Trophoblast cell (in vitro differentiated cells and primary cell): ENCODE data around the gene ZC3H14.

Source experiments
- DNase-seq, 2 donors: peaks; one replicate each; pipeline ENCODE4 v3.0.0-alpha.2; 2016
- H2AFZ ChIP-seq: 2 replicates; pipeline ENCODE4 v1.6.1; 2013; ENCODE audit warnings: low read length, moderate library complexity, mild to moderate bottlenecking; ENCODE audit not compliant: insufficient read depth, poor library complexity
- H2AK5ac ChIP-seq: 2 replicates; pipeline ENCODE4 v1.6.1; 2013; ENCODE audit warnings: mild to moderate bottlenecking, low read length
- H2BK120ac ChIP-seq: 2 replicates; pipeline ENCODE4 v1.6.1; 2013; ENCODE audit warnings: low read length, mild to moderate bottlenecking, moderate library complexity; ENCODE audit not compliant: insufficient read depth, poor library complexity
- H2BK12ac ChIP-seq: 2 replicates; pipeline ENCODE4 v1.6.1; 2013; ENCODE audit warnings: mild to moderate bottlenecking, low read length, moderate library complexity
- H2BK5ac ChIP-seq: 2 replicates; pipeline ENCODE4 v1.6.1; 2013; ENCODE audit warnings: low read length, low read depth, moderate library complexity, mild to moderate bottlenecking; ENCODE audit not compliant: poor library complexity
- H3K14ac ChIP-seq: 2 replicates; pipeline ENCODE4 v1.6.1; 2013; ENCODE audit warnings: mild to moderate bottlenecking, low read length
- H3K18ac ChIP-seq: 2 replicates; pipeline ENCODE4 v1.6.1; 2013; ENCODE audit warnings: mild to moderate bottlenecking, low read length
- H3K23ac ChIP-seq: 2 replicates; pipeline ENCODE4 v1.6.1; 2013; ENCODE audit warnings: low read length
- H3K27ac ChIP-seq: 2 replicates; pipeline ENCODE4 v1.5.1; 2013; ENCODE audit warnings: low read depth, mild to moderate bottlenecking, inconsistent platforms, low read length, moderate library complexity
- H3K27me3 ChIP-seq: 2 replicates; pipeline ENCODE4 v1.6.1; 2013; ENCODE audit warnings: inconsistent platforms, mild to moderate bottlenecking, low read length, moderate library complexity; ENCODE audit not compliant: insufficient read depth
- H3K36me3 ChIP-seq, 2 experiments: 1 replicate in 1 of 2; 2 replicates in 1 of 2; pipeline ENCODE4 v1.6.1; 2013; ENCODE audit warnings: low read length in 2 of 2, mild to moderate bottlenecking in 2 of 2, moderate library complexity in 1 of 2; ENCODE audit not compliant: insufficient read depth in 2 of 2, control insufficient read depth in 1 of 2
- H3K4ac ChIP-seq: 2 replicates; pipeline ENCODE4 v1.6.1; 2013; ENCODE audit warnings: low read depth, mild to moderate bottlenecking, low read length, moderate library complexity
- H3K4me1 ChIP-seq, 2 experiments: 1 replicate in 1 of 2; 2 replicates in 1 of 2; pipeline ENCODE4 v1.6.1; 2013; ENCODE audit warnings: low read length in 2 of 2, mild to moderate bottlenecking in 2 of 2, moderate library complexity in 1 of 2; ENCODE audit not compliant: insufficient read depth in 2 of 2, control insufficient read depth in 1 of 2
- H3K4me2 ChIP-seq: 2 replicates; pipeline ENCODE4 v1.6.1; 2013; ENCODE audit warnings: inconsistent platforms, mild to moderate bottlenecking, low read length, moderate library complexity
- H3K4me3 ChIP-seq: 2 replicates; pipeline ENCODE4 v1.5.1; 2013; ENCODE audit warnings: mild to moderate bottlenecking, low read depth, low read length, inconsistent platforms
- H3K79me1 ChIP-seq: one replicate; pipeline ENCODE4 v1.6.1; 2013; ENCODE audit warnings: low read length
- H3K79me2 ChIP-seq: 2 replicates; pipeline ENCODE4 v1.6.1; 2013; ENCODE audit warnings: low read length, mild to moderate bottlenecking; ENCODE audit not compliant: control insufficient read depth, insufficient read depth, poor library complexity
- H3K9ac ChIP-seq: 2 replicates; pipeline ENCODE4 v1.6.1; 2013; ENCODE audit warnings: mild to moderate bottlenecking, low read length
- H3K9me3 ChIP-seq: 2 replicates; pipeline ENCODE4 v1.6.1; 2013; ENCODE audit warnings: low read depth, mild to moderate bottlenecking, control low read depth, inconsistent platforms, low read length; ENCODE audit not compliant: insufficient read depth
- H4K12ac ChIP-seq: 2 replicates; pipeline ENCODE4 v1.6.1; 2013; ENCODE audit warnings: low read depth, mild to moderate bottlenecking, low read length, moderate library complexity
- H4K8ac ChIP-seq: 2 replicates; pipeline ENCODE4 v1.6.1; 2013; ENCODE audit warnings: low read depth, mild to moderate bottlenecking, low read length, moderate library complexity
- H4K91ac ChIP-seq: one replicate; pipeline ENCODE4 v1.6.1; 2013; ENCODE audit warnings: low read depth, mild to moderate bottlenecking, low read length, moderate library complexity
- WGBS: extraction: QIAGEN DNeasy Blood & Tissue Kit; methylation state at CpG from one replicate; pipeline ENCODE4 v1.1.7; 2013; ENCODE audit warnings: missing lambda C conversion rate; ENCODE audit not compliant: insufficient read length, insufficient coverage; ENCODE audit errors: extremely low coverage; 5-methylcytosine and 5-hydroxymethylcytosine counted together

The ZC3H14 gene

GRCh38 chr14:88562532-88562830, 356 bp upstream of the ZC3H14 start:
- Histone ChIP-seq H2AFZ (no peak overlapping the region), H3K14ac (no peak overlapping the region), H4K91ac (peak overlapping the region; percentile 29), H3K27me3 (no peaks in the 10 kb centered on the region), H3K9ac (peak overlapping the region; percentile 60), H3K79me2 (peaks cover 7% of the 10 kb centered on the region), H2BK120ac (no peak overlapping the region), H3K9me3 (no peaks in the 10 kb centered on the region), H2BK12ac (peak overlapping the region; percentile 5), H3K4me3 (peak overlapping the region; percentile 100), H2AK5ac (peak overlapping the region; percentile 7), H4K12ac (no peak overlapping the region), H3K4ac (no peak overlapping the region), H3K36me3 (peaks cover 0 to 3% of the 10 kb centered on the region in 2 experiments), H3K4me2 (peak overlapping the region; percentile 71), H3K23ac (no peak overlapping the region), H3K79me1 (peaks cover 4% of the 10 kb centered on the region), H3K18ac (peak overlapping the region; percentile 4), H2BK5ac (no peak overlapping the region), H3K4me1 (peaks cover 0 to 3% of the 10 kb centered on the region in 2 experiments), H4K8ac (peak overlapping the region; percentile 56), H3K27ac (no peak overlapping the region)
- no peak for DNase-seq
- WGBS = no CpG with 5 or more reads among the region's 5 CpGs

DNA sequence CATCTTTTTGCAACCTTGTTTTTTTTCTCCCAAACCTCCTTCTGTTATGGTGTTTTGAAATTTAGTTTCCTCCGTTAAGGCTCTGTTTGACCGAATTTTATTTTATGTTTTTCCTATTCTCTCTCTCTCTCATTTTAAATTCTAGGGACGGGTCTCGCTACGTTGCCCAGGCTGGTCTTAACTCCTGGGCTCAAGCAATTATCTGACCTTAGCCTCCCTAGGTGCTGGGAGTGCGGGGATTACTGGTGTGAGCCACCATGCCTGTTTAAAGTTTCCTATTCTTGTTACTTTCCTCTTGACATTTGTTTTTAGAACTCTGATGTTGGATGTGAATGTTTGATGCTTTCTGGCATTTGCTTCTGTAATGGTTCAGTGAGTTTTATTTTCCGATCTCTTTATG, 1.0 kb downstream of the ZC3H14 start:
- Histone ChIP-seq H3K27me3 (no peaks in the 10 kb centered on the region), H3K4me2 (peak overlapping the region; percentile 71), H3K9ac (no peak overlapping the region), H2BK120ac (no peak overlapping the region), H3K14ac (no peak overlapping the region), H3K18ac (no peak overlapping the region), H2BK12ac (no peak overlapping the region), H2AK5ac (no peak overlapping the region), H3K4me1 (peaks cover 0 to 3% of the 10 kb centered on the region in 2 experiments), H3K27ac (no peak overlapping the region), H2BK5ac (no peak overlapping the region), H3K79me2 (peaks cover 7% of the 10 kb centered on the region), H4K91ac (no peak overlapping the region), H4K8ac (no peak overlapping the region), H4K12ac (no peak overlapping the region), H2AFZ (no peak overlapping the region), H3K9me3 (no peaks in the 10 kb centered on the region), H3K23ac (no peak overlapping the region), H3K4me3 (no peak overlapping the region), H3K4ac (peak overlapping the region; percentile 81), H3K79me1 (peaks cover 4% of the 10 kb centered on the region), H3K36me3 (peaks cover 7 to 9% of the 10 kb centered on the region in 2 experiments)
- no CpG with 5 or more reads among the region's 7 CpGs for WGBS
- no peak for DNase-seq

- Histone ChIP-seq H3K4me3 (no peak overlapping the region), H2BK12ac (no peak overlapping the region), H3K36me3 (peaks cover 11 to 18% of the 10 kb centered on the region in 2 experiments), H3K79me1 (peaks cover 4% of the 10 kb centered on the region), H4K8ac (no peak overlapping the region), H2AFZ (no peak overlapping the region), H2BK120ac (no peak overlapping the region), H3K27me3 (no peaks in the 10 kb centered on the region), H3K9ac (no peak overlapping the region), H2BK5ac (no peak overlapping the region), H3K27ac (no peak overlapping the region), H3K18ac (no peak overlapping the region), H2AK5ac (no peak overlapping the region), H3K9me3 (no peaks in the 10 kb centered on the region), H3K4me2 (no peak overlapping the region), H3K4me1 (peaks cover 0 to 3% of the 10 kb centered on the region in 2 experiments), H3K14ac (no peak overlapping the region), H4K91ac (no peak overlapping the region), H3K4ac (no peak overlapping the region), H3K23ac (no peak overlapping the region), H4K12ac (no peak overlapping the region), H3K79me2 (peaks cover 7% of the 10 kb centered on the region)
- no CpG with 5 or more reads among the region's 5 CpGs for WGBS
- DNase-seq = no peak
Measured at GRCh38 chr14:88565427-88565826, 2.6 kb downstream of the ZC3H14 start.

- Histone ChIP-seq H3K4me1 (no peaks in the 10 kb centered on the region), H2BK120ac (no peak overlapping the region), H3K18ac (no peak overlapping the region), H3K4ac (no peak overlapping the region), H3K27me3 (no peaks in the 10 kb centered on the region), H2BK12ac (no peak overlapping the region), H3K9ac (no peak overlapping the region), H3K79me2 (peaks cover under 1% of the 10 kb centered on the region), H3K79me1 (peaks cover under 1% of the 10 kb centered on the region), H4K8ac (no peak overlapping the region), H2BK5ac (no peak overlapping the region), H3K36me3 (peaks cover 20 to 31% of the 10 kb centered on the region in 2 experiments), H3K4me3 (no peak overlapping the region), H2AFZ (no peak overlapping the region), H3K9me3 (no peaks in the 10 kb centered on the region), H3K4me2 (no peak overlapping the region), H3K23ac (no peak overlapping the region), H3K14ac (no peak overlapping the region), H2AK5ac (no peak overlapping the region), H3K27ac (no peak overlapping the region), H4K12ac (no peak overlapping the region), H4K91ac (no peak overlapping the region)
- no CpG with 5 or more reads among the region's 3 CpGs for WGBS
- no peak for DNase-seq
Measured at GRCh38 chr14:88568196-88568595, 5.4 kb downstream of the ZC3H14 start.
